ENCODE data around the gene SUSD6. TPM values are rescaled to one million over a fixed set of nuclear protein-coding genes. Genes with fewer than 3 reads are reported as not detected.
"Not testable (repeated sequence)": the region's sequence is repeated elsewhere in the genome, so short reads cannot be mapped to it uniquely, and the experiment has no call there.

SUSD6 gene
- total RNA-seq, 1 experiment from 2014 or later, result 1.4 TPM

- no peak for DNase-seq (ENCODE audit: low spot score)
- in situ Hi-C loops (cut with HindIII; ENCODE audit: low sequenced_read_pairs), result no loop called here
Measured at GRCh38 chr14:69684461-69685217, 73.2 kb downstream of the SUSD6 start.

- in situ Hi-C loops (cut with HindIII; ENCODE audit: low sequenced_read_pairs), result no loop called here
- peak; percentile 44 for DNase-seq (ENCODE audit: low spot score)
Measured at GRCh38 chr14:69685218-69685616, 73.8 kb downstream of the SUSD6 start.

- in situ Hi-C loops (cut with HindIII; ENCODE audit: low sequenced_read_pairs), result no loop called here
- peak; percentile 91 for DNase-seq (ENCODE audit: low spot score)
Measured at GRCh38 chr14:69685716-69686115, 74.3 kb downstream of the SUSD6 start.

- in situ Hi-C loops (cut with HindIII; ENCODE audit: low sequenced_read_pairs), result no loop called here
- no peak for DNase-seq (ENCODE audit: low spot score)
Measured at GRCh38 chr14:69687606-69688298, 76.4 kb downstream of the SUSD6 start.

- in situ Hi-C loops (cut with HindIII; ENCODE audit: low sequenced_read_pairs), result no loop called here
- no peak for DNase-seq (ENCODE audit: low spot score)
Measured at GRCh38 chr14:69688299-69688649, 76.9 kb downstream of the SUSD6 start.

GRCh38 chr14:69690042-69690441 lies 78.6 kb downstream of the SUSD6 start:
- DNase-seq (ENCODE audit: low spot score), result no peak
- in situ Hi-C loops (cut with HindIII; ENCODE audit: low sequenced_read_pairs), result no loop called here

- in situ Hi-C loops (cut with HindIII; ENCODE audit: low sequenced_read_pairs), result no loop called here
- DNase-seq (ENCODE audit: low spot score), result peak; percentile 60
Measured at GRCh38 chr14:69692594-69692993, 81.2 kb downstream of the SUSD6 start.

GRCh38 chr14:69693145-69693544 lies 81.7 kb downstream of the SUSD6 start:
- in situ Hi-C loops (cut with HindIII; ENCODE audit: low sequenced_read_pairs), result no loop called here
- DNase-seq (ENCODE audit: low spot score), result peak; percentile 87

GRCh38 chr14:69693801-69694729 lies 82.7 kb downstream of the SUSD6 start:
- in situ Hi-C loops (cut with HindIII; ENCODE audit: low sequenced_read_pairs), result no loop called here
- DNase-seq (ENCODE audit: low spot score), result no peak

- DNase-seq (ENCODE audit: low spot score), result peak; percentile 80
- in situ Hi-C loops (cut with HindIII; ENCODE audit: low sequenced_read_pairs), result no loop called here
Measured at GRCh38 chr14:69694730-69695281, 83.4 kb downstream of the SUSD6 start.

GRCh38 chr14:69695322-69696203 lies 84.2 kb downstream of the SUSD6 start:
- DNase-seq (ENCODE audit: low spot score), result peak; percentile 79
- in situ Hi-C loops (cut with HindIII; ENCODE audit: low sequenced_read_pairs), result no loop called here

- no peak for DNase-seq (ENCODE audit: low spot score)
- in situ Hi-C loops (cut with HindIII; ENCODE audit: low sequenced_read_pairs), result no loop called here
Measured at GRCh38 chr14:69696204-69696527, 84.8 kb downstream of the SUSD6 start.

- DNase-seq (ENCODE audit: low spot score), result no peak
- in situ Hi-C loops (cut with HindIII; ENCODE audit: low sequenced_read_pairs), result no loop called here
Measured at GRCh38 chr14:69696633-69697557, 85.5 kb downstream of the SUSD6 start.

GRCh38 chr14:69698572-69698971 lies 87.2 kb downstream of the SUSD6 start:
- in situ Hi-C loops (cut with HindIII; ENCODE audit: low sequenced_read_pairs), result no loop called here
- no peak for DNase-seq (ENCODE audit: low spot score)

GRCh38 chr14:69699243-69699642 lies 87.8 kb downstream of the SUSD6 start:
- DNase-seq (ENCODE audit: low spot score); in situ Hi-C loops (cut with HindIII; ENCODE audit: low sequenced_read_pairs): not testable (repeated sequence)

- no peak for DNase-seq (ENCODE audit: low spot score)
- in situ Hi-C loops (cut with HindIII; ENCODE audit: low sequenced_read_pairs), result no loop called here
Measured at GRCh38 chr14:69699748-69700303, 88.4 kb downstream of the SUSD6 start.

GRCh38 chr14:69700575-69700974 lies 89.2 kb downstream of the SUSD6 start:
- DNase-seq (ENCODE audit: low spot score), result no peak
- in situ Hi-C loops (cut with HindIII; ENCODE audit: low sequenced_read_pairs), result no loop called here

Data from G401 (cell line).